HepG2 (cell line): Measurements from ENCODE around the gene CCDC201. TPM values are rescaled to one million over a fixed set of nuclear protein-coding genes. Genes with fewer than 3 reads are reported as not detected.

Experiments
- ARNT2 ChIP-seq: sonication (generic); formaldehyde crosslinking; IDR thresholded peaks from 2 replicates; pipeline ENCODE4 v1.8.0; 2022; ENCODE audit warnings: mild to moderate bottlenecking, low read depth, missing genetic modification reagents, moderate library complexity
- CSRNP1 ChIP-seq: sonication (generic); formaldehyde crosslinking; IDR thresholded peaks from 2 replicates; pipeline ENCODE4 v1.8.1; 2023; ENCODE audit warnings: mild to moderate bottlenecking, missing genetic modification reagents
- EED ChIP-seq: sonication (generic); formaldehyde crosslinking; IDR thresholded peaks from 2 replicates; pipeline ENCODE4 v1.5.0; 2020; ENCODE audit warnings: mild to moderate bottlenecking, missing genetic modification reagents
- FOXO4 ChIP-seq: sonication (generic); formaldehyde crosslinking; conservative IDR thresholded peaks from 2 replicates; pipeline ENCODE4 v1.8.1; 2023; ENCODE audit warnings: missing genetic modification reagents
- IKZF4 ChIP-seq: sonication (generic); formaldehyde crosslinking; IDR thresholded peaks from 2 replicates; pipeline ENCODE4 v1.5.1; 2020; ENCODE audit warnings: borderline replicate concordance, mild to moderate bottlenecking, low read depth, missing genetic modification reagents; ENCODE audit errors: not compliant biosample characterization
- MTF2 ChIP-seq: sonication (generic); formaldehyde crosslinking; IDR thresholded peaks from 2 replicates; pipeline ENCODE4 v1.5.0; 2020; ENCODE audit warnings: missing genetic modification reagents, borderline replicate concordance
- NCOR1 ChIP-seq: fragments of 200-600 bp; sonication (generic); IDR thresholded peaks from 2 replicates; pipeline ENCODE4 v1.7.0; 2017; ENCODE audit warnings: antibody characterized with exemption, low read length, borderline replicate concordance
- PITX1 ChIP-seq: sonication (generic); formaldehyde crosslinking; IDR thresholded peaks from 2 replicates; pipeline ENCODE4 v1.5.1; 2020; ENCODE audit warnings: mild to moderate bottlenecking, missing genetic modification reagents
- POLR2A ChIP-seq, 2 experiments: IDR thresholded peaks; 2 replicates each; pipeline ENCODE4 v1.6.1; 2011; ENCODE audit warnings: low read depth in 2 of 2, low read length in 2 of 2, mild to moderate bottlenecking in 1 of 2, moderate library complexity in 1 of 2; ENCODE audit not compliant: insufficient read depth in 1 of 2
- SETDB1 ChIP-seq: sonication (generic); formaldehyde crosslinking; IDR thresholded peaks from 2 replicates; pipeline ENCODE4 v1.5.1; 2020; ENCODE audit warnings: missing genetic modification reagents, mild to moderate bottlenecking, borderline replicate concordance
- THAP7 ChIP-seq: sonication (generic); formaldehyde crosslinking; IDR thresholded peaks from 2 replicates; pipeline ENCODE4 v1.8.1; 2023; ENCODE audit warnings: mild to moderate bottlenecking, missing genetic modification reagents
- ZFX ChIP-seq: sonication (generic); formaldehyde crosslinking; IDR thresholded peaks from 2 replicates; pipeline ENCODE4 v1.4.0; 2020; ENCODE audit warnings: mild to moderate bottlenecking, low read depth, missing genetic modification reagents, moderate library complexity
- ZNF101 ChIP-seq: sonication (generic); formaldehyde crosslinking; IDR thresholded peaks from 2 replicates; pipeline ENCODE4 v1.4.0; 2020; ENCODE audit warnings: mild to moderate bottlenecking, low read depth, missing genetic modification reagents, borderline replicate concordance
- ZNF124 ChIP-seq: sonication (generic); formaldehyde crosslinking; IDR thresholded peaks from 2 replicates; pipeline ENCODE4 v1.4.0; 2020; ENCODE audit warnings: missing genetic modification reagents
- ZNF33A ChIP-seq: sonication (generic); formaldehyde crosslinking; IDR thresholded peaks from 2 replicates; pipeline ENCODE4 v1.5.1; 2020; ENCODE audit warnings: missing genetic modification reagents, mild to moderate bottlenecking, moderate library complexity, borderline replicate concordance
- ZNF572 ChIP-seq: sonication (generic); formaldehyde crosslinking; IDR thresholded peaks from 2 replicates; pipeline ENCODE4 v1.5.1; 2020; ENCODE audit warnings: mild to moderate bottlenecking, missing genetic modification reagents
- ZNF607 ChIP-seq: sonication (generic); formaldehyde crosslinking; IDR thresholded peaks from 2 replicates; pipeline ENCODE4 v1.5.1; 2020; ENCODE audit warnings: missing genetic modification reagents, mild to moderate bottlenecking, borderline replicate concordance
- ZNF691 ChIP-seq: sonication (generic); formaldehyde crosslinking; IDR thresholded peaks from 2 replicates; pipeline ENCODE4 v1.4.0; 2020; ENCODE audit warnings: missing genetic modification reagents, low read depth, mild to moderate bottlenecking, borderline replicate concordance
- ZNF740 ChIP-seq: sonication (generic); formaldehyde crosslinking; IDR thresholded peaks from 2 replicates; pipeline ENCODE4 v1.4.0; 2020; ENCODE audit warnings: missing genetic modification reagents
- ZNF878 ChIP-seq: sonication (generic); formaldehyde crosslinking; IDR thresholded peaks from 2 replicates; pipeline ENCODE4 v1.8.1; 2023; ENCODE audit warnings: mild to moderate bottlenecking, missing genetic modification reagents, moderate library complexity
- ZXDC ChIP-seq: sonication (generic); formaldehyde crosslinking; IDR thresholded peaks from 2 replicates; pipeline ENCODE4 v1.5.0; 2020; ENCODE audit warnings: mild to moderate bottlenecking, missing genetic modification reagents
- polyA plus RNA-seq, 8 experiments: library from polyadenylated mRNA; depleted of rRNA in 3 of 8; stranded (reverse) in 7 of 8; unstranded in 1 of 8; fragments of >200 nt; fragmentation: Illumina TruSeq in 4 of 8; extraction: Trizol in 4 of 8; gene quantifications; 2 replicates each; pipeline versions ENCODE4 v1.2.1 to v1.2.3, GENCODE V29; 2011 to 2016; ENCODE audit warnings: low read depth in 4 of 8, missing spikeins in 1 of 8, mixed read lengths in 1 of 8; ENCODE audit not compliant: insufficient read depth in 1 of 8
- total RNA-seq, 5 experiments: library from RNA; depleted of rRNA; stranded (reverse); fragments of >200 nt; fragmentation: Illumina TruSeq; extraction: Trizol; gene quantifications; 2 replicates each; pipeline ENCODE4 v1.2.3, GENCODE V29; 2016; ENCODE audit warnings: low read depth in 1 of 5

CCDC201 gene
- total and polyA plus RNA-seq, 2 of the 13 experiments (the other 11 are each of a cell fraction or from before 2014, with no cell fraction given), result 0.92 TPM; not detected in 1

GRCh38 chr7:45889367-45890067 lies 16.6 kb upstream of the CCDC201 start (continued):
- TF ChIP-seq IKZF4, result peak; percentile 41
- TF ChIP-seq NCOR1, result no peak
- no peak for TF ChIP-seq SETDB1
- no peak for TF ChIP-seq THAP7
- TF ChIP-seq ARNT2 (CRISPR knock-in tag), result peak; percentile 72
- TF ChIP-seq ZNF691 (CRISPR knock-in tag), result no peak
- TF ChIP-seq ZFX, result no peak
- TF ChIP-seq ZNF607 (CRISPR knock-in tag), result no peak
- TF ChIP-seq MTF2 (CRISPR knock-in tag), result no peak
- 0 out of 2 replicates have a peak, but pooled peaks have one; percentile 58 for TF ChIP-seq ZNF33A
- TF ChIP-seq PITX1, result no peak; the same call in 1 of the 2 replicates
- no peak for TF ChIP-seq ZXDC (CRISPR knock-in tag)
- TF ChIP-seq FOXO4 (CRISPR knock-in tag), result no peak
- TF ChIP-seq CSRNP1 (CRISPR knock-in tag), result 0 out of 2 replicates have a peak, but pooled peaks have one; percentile 59
- no peak for TF ChIP-seq ZNF740 (CRISPR knock-in tag)
- TF ChIP-seq ZNF124 (CRISPR knock-in tag), result no peak; the same call in none of the 2 replicates
- TF ChIP-seq ZNF572 (CRISPR knock-in tag), result no peak
- TF ChIP-seq EED (CRISPR knock-in tag), result no peak; the same call in 1 of the 2 replicates
- TF ChIP-seq ZNF101, result no peak
- TF ChIP-seq POLR2A (IDR thresholded peaks at IDR 0.05; ENCODE audit: insufficient read depth in 1 of 2, low read depth in 2 of 2, low read length in 2 of 2), result no peak; a peak in 1 of 4 replicates
- peak; percentile 23 for TF ChIP-seq ZNF878 (CRISPR knock-in tag)
